Measurements from ENCODE around the gene SH2B2.

The SH2B2 gene

GRCh38 chr7:102286237-102287110 is at the start of gene SH2B2:
SH2B2 (plus strand) TSS chr7:102286868; CDS start chr7:102300551, 13,683 bp downstream.
- no peak for DNase-seq

GRCh38 chr7:102239206-102239820 is 47.4 kb upstream of the SH2B2 start:
- DNase-seq = no peak

- DNase-seq = no peak
Observed at GRCh38 chr7:102241431-102241830, 45.2 kb upstream of the SH2B2 start.

- no peak for DNase-seq
Observed at GRCh38 chr7:102244601-102245000, 42.1 kb upstream of the SH2B2 start.

- DNase-seq = no peak
Observed at GRCh38 chr7:102248081-102248455, 38.6 kb upstream of the SH2B2 start.

GRCh38 chr7:102248456-102249395 is 37.9 kb upstream of the SH2B2 start:
- DNase-seq = no peak

GRCh38 chr7:102251531-102252365 is 34.9 kb upstream of the SH2B2 start:
- no peak for DNase-seq

- no peak for DNase-seq
Observed at GRCh38 chr7:102252366-102252982, 34.2 kb upstream of the SH2B2 start.

- DNase-seq = no peak
Observed at GRCh38 chr7:102253066-102253972, 33.3 kb upstream of the SH2B2 start.

- DNase-seq = no peak
Observed at GRCh38 chr7:102253973-102254370, 32.7 kb upstream of the SH2B2 start.

GRCh38 chr7:102254521-102254920 is 32.1 kb upstream of the SH2B2 start:
- no peak for DNase-seq

GRCh38 chr7:102255501-102255900 is 31.2 kb upstream of the SH2B2 start:
- no peak for DNase-seq

GRCh38 chr7:102255916-102256315 is 30.8 kb upstream of the SH2B2 start:
- no peak for DNase-seq

GRCh38 chr7:102258073-102258748 is 28.5 kb upstream of the SH2B2 start:
- DNase-seq = no peak

- DNase-seq = no peak
Observed at GRCh38 chr7:102258749-102259107, 27.9 kb upstream of the SH2B2 start.

- no peak for DNase-seq
Observed at GRCh38 chr7:102260856-102261255, 25.8 kb upstream of the SH2B2 start.

GRCh38 chr7:102261451-102261850 is 25.2 kb upstream of the SH2B2 start:
- DNase-seq = no peak

GRCh38 chr7:102262546-102262945 is 24.1 kb upstream of the SH2B2 start:
- no peak for DNase-seq

- DNase-seq = no peak
Observed at GRCh38 chr7:102264367-102264891, 22.2 kb upstream of the SH2B2 start.

GRCh38 chr7:102266541-102266940 is 20.1 kb upstream of the SH2B2 start:
- no peak for DNase-seq
